Thyroid gland (tissue), 4 donors: ENCODE results near the gene CCDC88B.

Source experiments
- CTCF ChIP-seq, 6 experiments: fragments of 200-600 bp in 3 of 6; fragments of 450-650 bp in 3 of 6; sonication (generic) in 3 of 6; IDR thresholded peaks; one replicate each; pipeline ENCODE4 v1.5.1; 2016 to 2019; ENCODE audit warnings: antibody characterized with exemption in 6 of 6, mild to moderate bottlenecking in 2 of 6, inconsistent platforms in 1 of 6, moderate library complexity in 1 of 6
- POLR2A ChIP-seq, 2 donors: fragments of 450-650 bp; IDR thresholded peaks; one replicate each; pipeline ENCODE4 v1.6.1; 2017; ENCODE audit warnings: antibody characterized with exemption in 2 of 2, mild to moderate bottlenecking in 2 of 2, moderate library complexity in 1 of 2

- TF ChIP-seq CTCF (IDR thresholded peaks at IDR 0.05) (no peak), POLR2A (IDR thresholded peaks at IDR 0.05) (no peak)
These were observed 32.0 kb downstream of the CCDC88B start for GRCh38 chr11:64372021-64372420.
